Activated naive CD8-positive, alpha-beta T cell (primary cell): ENCODE measurements around the gene KRTAP5-7.

Experiments used
- H3K27ac Mint-ChIP-seq: one replicate; pipeline ENCODE4 v1.8.0; 2021; ENCODE audit warnings: mixed read lengths
- H3K27me3 Mint-ChIP-seq: one replicate; pipeline ENCODE4 v1.8.0; 2021; ENCODE audit warnings: mixed read lengths
- H3K36me3 Mint-ChIP-seq: one replicate; pipeline ENCODE4 v1.8.0; 2021; ENCODE audit warnings: mixed read lengths
- H3K4me1 Mint-ChIP-seq: one replicate; pipeline ENCODE4 v1.8.0; 2021; ENCODE audit warnings: low read depth, mixed read lengths
- H3K4me3 Mint-ChIP-seq: one replicate; pipeline ENCODE4 v1.8.0; 2021; ENCODE audit warnings: mild to moderate bottlenecking, mixed read lengths
- H3K9me3 Mint-ChIP-seq: one replicate; pipeline ENCODE4 v1.8.0; 2021; ENCODE audit warnings: low read depth, mixed read lengths

Gene KRTAP5-7

GRCh38 chr11:71490044-71490730 is 36.9 kb upstream of the KRTAP5-7 start:
- H3K9me3 Mint-ChIP-seq = no peaks in the 10 kb centered on the region
- H3K27ac Mint-ChIP-seq = no peak overlapping the region
- peaks cover 18% of the 10 kb centered on the region for H3K4me1 Mint-ChIP-seq
- H3K27me3 Mint-ChIP-seq = no peaks in the 10 kb centered on the region
- H3K36me3 Mint-ChIP-seq = peaks cover 28% of the 10 kb centered on the region
- H3K4me3 Mint-ChIP-seq = no peak overlapping the region

GRCh38 chr11:71490731-71491390 is 36.2 kb upstream of the KRTAP5-7 start:
- H3K27me3 Mint-ChIP-seq = no peaks in the 10 kb centered on the region
- no peaks in the 10 kb centered on the region for H3K9me3 Mint-ChIP-seq
- no peak overlapping the region for H3K27ac Mint-ChIP-seq
- H3K36me3 Mint-ChIP-seq = peaks cover 28% of the 10 kb centered on the region
- no peak overlapping the region for H3K4me3 Mint-ChIP-seq
- peaks cover 18% of the 10 kb centered on the region for H3K4me1 Mint-ChIP-seq

- H3K4me3 Mint-ChIP-seq = no peak overlapping the region
- no peaks in the 10 kb centered on the region for H3K27me3 Mint-ChIP-seq
- H3K27ac Mint-ChIP-seq = no peak overlapping the region
- peaks cover 16% of the 10 kb centered on the region for H3K4me1 Mint-ChIP-seq
- peaks cover 23% of the 10 kb centered on the region for H3K36me3 Mint-ChIP-seq
- H3K9me3 Mint-ChIP-seq = no peaks in the 10 kb centered on the region
Observed at GRCh38 chr11:71491531-71491930, 35.5 kb upstream of the KRTAP5-7 start.

- H3K4me3 Mint-ChIP-seq = no peak overlapping the region
- H3K27me3 Mint-ChIP-seq = no peaks in the 10 kb centered on the region
- peaks cover 16% of the 10 kb centered on the region for H3K4me1 Mint-ChIP-seq
- no peak overlapping the region for H3K27ac Mint-ChIP-seq
- peaks cover 26% of the 10 kb centered on the region for H3K36me3 Mint-ChIP-seq
- H3K9me3 Mint-ChIP-seq = no peaks in the 10 kb centered on the region
Observed at GRCh38 chr11:71491940-71492339, 35.1 kb upstream of the KRTAP5-7 start.

- Mint-ChIP-seq H3K27ac (no peak overlapping the region), H3K27me3 (no peaks in the 10 kb centered on the region)
Observed at GRCh38 chr11:71495286-71496230, 31.5 kb upstream of the KRTAP5-7 start.

GRCh38 chr11:71496421-71496820 is 30.6 kb upstream of the KRTAP5-7 start:
- Mint-ChIP-seq H3K27ac (no peak overlapping the region), H3K9me3 (no peaks in the 10 kb centered on the region), H3K27me3 (no peaks in the 10 kb centered on the region), H3K4me3 (no peak overlapping the region), H3K36me3 (peaks cover 35% of the 10 kb centered on the region), H3K4me1 (no peaks in the 10 kb centered on the region)

More at GRCh38 chr11:71495286-71496230, 31.5 kb upstream of the KRTAP5-7 start:
- Mint-ChIP-seq H3K36me3 (peaks cover 35% of the 10 kb centered on the region), H3K4me3 (no peak overlapping the region), H3K4me1 (no peaks in the 10 kb centered on the region), H3K9me3 (no peaks in the 10 kb centered on the region)

GRCh38 chr11:71498091-71498490 is 29.0 kb upstream of the KRTAP5-7 start:
- H3K9me3 Mint-ChIP-seq = no peaks in the 10 kb centered on the region
- H3K4me3 Mint-ChIP-seq = no peak overlapping the region
- no peaks in the 10 kb centered on the region for H3K27me3 Mint-ChIP-seq
- H3K27ac Mint-ChIP-seq = no peak overlapping the region
- no peaks in the 10 kb centered on the region for H3K4me1 Mint-ChIP-seq
- peaks cover 29% of the 10 kb centered on the region for H3K36me3 Mint-ChIP-seq

- Mint-ChIP-seq H3K36me3 (peaks cover 27% of the 10 kb centered on the region), H3K27me3 (no peaks in the 10 kb centered on the region), H3K9me3 (no peaks in the 10 kb centered on the region), H3K4me3 (no peak overlapping the region), H3K27ac (no peak overlapping the region), H3K4me1 (no peaks in the 10 kb centered on the region)
Observed at GRCh38 chr11:71499125-71499524, 27.9 kb upstream of the KRTAP5-7 start.

- Mint-ChIP-seq H3K4me3 (no peak overlapping the region), H3K36me3 (peaks cover 29% of the 10 kb centered on the region), H3K27me3 (no peaks in the 10 kb centered on the region), H3K4me1 (no peaks in the 10 kb centered on the region), H3K27ac (no peak overlapping the region), H3K9me3 (no peaks in the 10 kb centered on the region)
Observed at GRCh38 chr11:71499546-71499945, 27.5 kb upstream of the KRTAP5-7 start.

GRCh38 chr11:71500601-71501021 is 26.5 kb upstream of the KRTAP5-7 start:
- Mint-ChIP-seq H3K4me1 (no peaks in the 10 kb centered on the region), H3K4me3 (no peak overlapping the region), H3K27ac (no peak overlapping the region), H3K9me3 (no peaks in the 10 kb centered on the region), H3K27me3 (no peaks in the 10 kb centered on the region), H3K36me3 (peaks cover 26% of the 10 kb centered on the region)

- Mint-ChIP-seq H3K36me3 (peaks cover 30% of the 10 kb centered on the region), H3K4me1 (no peaks in the 10 kb centered on the region), H3K27ac (no peak overlapping the region), H3K9me3 (no peaks in the 10 kb centered on the region), H3K4me3 (no peak overlapping the region), H3K27me3 (no peaks in the 10 kb centered on the region)
Observed at GRCh38 chr11:71501071-71501985, 25.7 kb upstream of the KRTAP5-7 start.

GRCh38 chr11:71502026-71502425 is 25.0 kb upstream of the KRTAP5-7 start:
- Mint-ChIP-seq H3K27me3 (no peaks in the 10 kb centered on the region), H3K4me3 (no peak overlapping the region), H3K36me3 (peaks cover 30% of the 10 kb centered on the region), H3K27ac (no peak overlapping the region), H3K9me3 (peaks cover 4% of the 10 kb centered on the region), H3K4me1 (no peaks in the 10 kb centered on the region)

- peaks cover 4% of the 10 kb centered on the region for H3K9me3 Mint-ChIP-seq
- no peaks in the 10 kb centered on the region for H3K27me3 Mint-ChIP-seq
- no peaks in the 10 kb centered on the region for H3K4me1 Mint-ChIP-seq
- H3K27ac Mint-ChIP-seq = no peak overlapping the region
- peaks cover 27% of the 10 kb centered on the region for H3K36me3 Mint-ChIP-seq
- H3K4me3 Mint-ChIP-seq = no peak overlapping the region
Observed at GRCh38 chr11:71502871-71503435, 24.1 kb upstream of the KRTAP5-7 start.

GRCh38 chr11:71504531-71504930 is 22.5 kb upstream of the KRTAP5-7 start:
- Mint-ChIP-seq H3K9me3 (peaks cover 14% of the 10 kb centered on the region), H3K4me1 (no peaks in the 10 kb centered on the region), H3K27ac (no peak overlapping the region), H3K36me3 (peaks cover 18% of the 10 kb centered on the region), H3K27me3 (no peaks in the 10 kb centered on the region), H3K4me3 (no peak overlapping the region)
